COLO668 (cell line): Measurements from ENCODE around the gene SULF2.
"Not testable (repeated sequence)": the region's sequence is repeated elsewhere in the genome, so short reads cannot be mapped to it uniquely, and the experiment has no call there.

Experiments used
- DNase-seq: peaks from one replicate; lab custom pipeline; 2025; ENCODE audit not compliant: unreplicated experiment; lab: John Stamatoyannopoulos, UW

SULF2 gene

GRCh38 chr20:47805951-47806350 is 20.7 kb upstream of the SULF2 start:
- no peak for DNase-seq

- DNase-seq = not testable (repeated sequence)
Measured at GRCh38 chr20:47804972-47805371, 19.7 kb upstream of the SULF2 start.

GRCh38 chr20:47804224-47804825 is 19.0 kb upstream of the SULF2 start:
- not testable (repeated sequence) for DNase-seq

GRCh38 chr20:47802975-47803374 is 17.7 kb upstream of the SULF2 start:
- DNase-seq = no peak

- no peak for DNase-seq
Measured at GRCh38 chr20:47802226-47802920, 17.1 kb upstream of the SULF2 start.

- DNase-seq = no peak
Measured at GRCh38 chr20:47801759-47802158, 16.5 kb upstream of the SULF2 start.

- DNase-seq = no peak
Measured at GRCh38 chr20:47801079-47801478, 15.8 kb upstream of the SULF2 start.

GRCh38 chr20:47800623-47801022 is 15.3 kb upstream of the SULF2 start:
- no peak for DNase-seq

- DNase-seq = no peak
Measured at GRCh38 chr20:47799116-47799715, 13.9 kb upstream of the SULF2 start.

GRCh38 chr20:47796971-47797370 is 11.7 kb upstream of the SULF2 start:
- DNase-seq = no peak

GRCh38 chr20:47795214-47795907 is 10.1 kb upstream of the SULF2 start:
- DNase-seq = no peak

- not testable (repeated sequence) for DNase-seq
Measured at GRCh38 chr20:47794264-47794663, 9.0 kb upstream of the SULF2 start.

GRCh38 chr20:47792021-47792618 is 6.8 kb upstream of the SULF2 start:
- DNase-seq = no peak

GRCh38 chr20:47791084-47791599 is 5.9 kb upstream of the SULF2 start:
- no peak for DNase-seq

- no peak for DNase-seq
Measured at GRCh38 chr20:47790580-47790965, 5.3 kb upstream of the SULF2 start.

GRCh38 chr20:47789764-47790579 is 4.7 kb upstream of the SULF2 start:
- no peak for DNase-seq

- no peak for DNase-seq
Measured at GRCh38 chr20:47789081-47789763, 3.9 kb upstream of the SULF2 start.

- DNase-seq = no peak
Measured at GRCh38 chr20:47788741-47789080, 3.4 kb upstream of the SULF2 start.

GRCh38 chr20:47786765-47787107 is 1.5 kb upstream of the SULF2 start:
- DNase-seq = no peak
